ENCODE data around the gene PSMB1. TPM values are rescaled to one million over a fixed set of nuclear protein-coding genes. Genes with fewer than 3 reads are reported as not detected.

Gene PSMB1
- total RNA-seq, result 165 TPM

DNA sequence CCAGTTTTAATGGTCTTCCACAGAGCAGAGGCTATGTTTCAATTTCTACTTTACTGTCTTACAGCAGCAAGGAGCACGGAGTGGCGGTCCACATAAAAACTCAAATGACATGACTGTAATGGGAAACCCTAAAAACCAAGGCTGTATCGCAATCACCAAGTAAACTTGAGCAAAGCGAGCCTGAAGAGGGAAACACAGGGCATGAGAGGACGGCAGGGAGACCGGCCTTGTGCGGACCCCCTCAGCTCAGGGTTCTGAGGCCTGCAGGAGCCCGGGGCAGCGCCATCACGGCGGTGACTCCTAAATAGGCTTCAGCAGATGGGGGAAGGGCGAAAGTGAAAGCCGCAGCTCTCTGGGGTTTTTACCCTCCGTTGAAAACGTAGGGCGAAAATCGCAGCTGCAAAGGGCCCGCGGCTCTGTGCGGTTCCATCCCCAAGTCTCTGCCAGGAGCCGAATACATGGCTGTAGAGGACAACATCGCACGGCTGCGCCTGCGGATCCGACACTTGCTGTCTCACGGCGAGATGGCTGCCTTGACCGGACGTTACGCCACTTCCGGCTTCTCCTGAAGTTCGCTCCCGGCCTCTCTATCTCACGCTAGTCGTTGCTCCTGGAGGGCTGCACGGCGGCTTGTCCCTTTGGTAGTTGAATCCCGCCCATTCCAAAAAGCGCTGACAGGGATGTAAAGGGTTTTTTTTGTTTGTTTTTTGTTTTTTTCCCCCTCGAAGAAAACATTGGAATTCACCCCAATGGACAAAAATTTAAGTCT, at the start of gene PSMB1:
Gene PSMB1 (minus strand): TSS at position 543 of the 769 bp plus-strand sequence. CDS start 65 bp downstream, at position 478.
- DNase-seq, result peak; percentile 95

DNA sequence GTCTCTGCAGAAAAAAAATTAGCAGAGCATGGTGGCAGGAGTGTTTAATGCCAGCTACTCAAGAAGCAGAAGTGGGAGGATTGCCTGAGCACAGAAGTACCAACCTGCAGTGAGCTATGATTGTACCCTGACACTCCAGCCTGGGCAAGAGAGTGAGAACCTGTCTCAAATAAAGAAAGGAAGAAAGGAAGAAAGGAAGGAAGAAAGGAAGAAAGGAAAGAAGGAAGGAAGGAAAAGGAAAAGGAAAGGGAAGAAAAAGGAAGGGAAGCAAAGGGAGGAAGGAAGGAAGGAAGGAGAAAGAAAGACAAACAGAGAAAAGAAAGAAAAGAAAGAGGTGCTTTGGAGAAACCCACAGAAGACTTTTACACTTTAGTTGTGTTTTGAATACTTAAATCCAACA, 44.2 kb upstream of the PSMB1 start:
- no peak for DNase-seq

DNA sequence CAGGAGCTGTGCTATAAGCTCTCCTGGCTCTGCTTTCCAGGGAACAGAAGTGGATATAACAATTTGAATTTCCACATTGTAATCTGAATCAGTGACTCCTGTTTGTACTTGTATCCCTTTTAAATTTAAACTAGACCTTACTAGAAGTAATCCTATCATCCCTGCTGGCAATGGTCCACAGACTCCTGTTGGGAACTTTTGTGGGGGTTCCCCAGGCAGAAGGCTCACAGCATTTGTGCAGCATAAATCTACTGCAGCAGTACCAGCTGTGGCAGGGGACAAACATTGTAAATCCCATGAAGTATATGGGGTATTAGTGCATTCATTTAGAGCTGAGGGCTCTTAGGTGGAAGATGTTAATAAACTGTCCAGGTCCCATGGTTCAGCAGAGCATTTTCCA, 43.3 kb upstream of the PSMB1 start:
- no peak for DNase-seq

DNA sequence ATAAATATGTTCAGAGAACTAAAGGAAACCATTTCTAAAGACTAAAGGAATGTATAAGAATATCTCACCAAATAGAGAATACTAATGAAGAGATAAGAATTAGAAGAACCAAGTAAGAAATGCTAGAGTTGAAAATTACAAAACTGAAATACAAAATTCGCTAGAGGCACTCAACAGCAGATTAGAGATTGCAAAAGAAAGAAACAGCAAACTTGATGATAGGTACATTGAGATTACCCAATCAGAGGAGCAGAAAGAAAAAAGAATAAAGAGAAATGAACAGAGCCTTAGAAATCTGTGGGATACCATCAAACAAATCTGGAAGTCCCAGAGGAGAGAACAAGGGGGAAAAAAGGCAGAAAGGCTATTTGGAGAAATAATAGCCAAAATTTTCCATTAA, 37.6 kb upstream of the PSMB1 start:
- no peak for DNase-seq

DNA sequence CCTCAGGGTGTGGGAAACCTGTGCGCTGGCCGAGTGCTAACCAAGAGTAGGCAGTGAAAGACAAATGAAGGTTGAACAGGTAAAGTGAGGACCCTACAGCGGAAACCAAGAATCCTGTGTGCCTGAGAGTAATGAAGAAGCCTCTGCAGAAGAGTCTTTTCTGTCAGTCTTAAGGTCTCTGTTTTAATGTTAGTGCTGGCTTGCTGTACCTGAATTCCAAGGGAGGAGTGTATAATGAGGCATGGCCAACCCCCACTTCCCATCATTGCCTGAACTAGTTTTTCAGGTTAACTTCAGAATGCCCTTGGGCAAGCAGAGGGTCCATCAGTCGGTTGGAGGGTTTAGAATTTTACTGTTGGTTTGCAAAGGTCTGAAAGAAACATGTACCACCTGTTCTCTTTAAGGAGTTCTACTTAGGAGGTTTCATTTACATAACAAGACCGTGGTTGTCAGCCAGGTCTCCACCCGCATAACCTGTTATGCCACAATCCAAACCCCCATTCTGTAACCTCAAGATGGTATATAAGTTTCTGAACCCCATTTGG, 31.9 kb upstream of the PSMB1 start:
- DNase-seq, result no peak

DNA sequence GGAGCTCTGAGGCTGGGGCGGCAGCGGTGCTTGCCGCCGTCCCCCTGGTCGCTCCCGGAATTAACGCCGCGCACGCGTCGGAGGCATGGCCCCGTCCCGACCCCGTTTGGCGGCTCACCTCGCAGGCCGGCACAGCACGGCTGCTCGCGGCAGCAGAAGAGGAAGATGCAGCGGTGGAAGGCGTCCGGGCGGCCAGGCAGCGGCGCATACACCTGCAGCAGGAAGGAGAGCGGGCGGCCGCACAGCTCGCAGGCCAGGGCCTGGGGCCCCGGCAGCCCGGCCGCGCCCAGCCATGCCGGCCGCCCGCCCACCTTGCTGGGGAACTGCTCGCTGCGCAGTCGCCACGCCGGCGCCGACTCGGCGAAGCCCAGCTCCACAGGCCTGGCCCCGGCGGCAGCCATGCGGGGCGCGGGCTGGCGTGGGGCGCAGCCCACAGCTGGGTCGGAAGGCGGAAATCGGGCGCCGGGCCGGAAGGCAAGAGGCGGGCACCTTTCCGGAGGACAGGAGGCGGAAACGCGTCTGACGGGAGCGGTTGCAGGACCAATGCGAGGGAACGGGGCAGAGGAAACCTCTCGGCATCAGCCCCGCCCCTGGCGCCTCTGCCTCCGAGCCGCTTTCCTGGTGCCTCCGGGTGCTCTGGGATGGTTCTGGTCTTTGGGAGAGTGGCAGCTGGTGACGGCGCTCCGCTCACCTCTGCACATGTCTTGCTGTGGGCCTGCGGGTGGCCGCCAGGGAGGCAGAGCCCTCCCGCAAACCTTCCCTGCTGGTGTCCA, 31.3 kb upstream of the PSMB1 start, which contains the start of gene PDCD2:
Gene PDCD2 (minus strand): TSS at position 457 of the 773 bp plus-strand sequence. CDS start 56 bp downstream, at position 401.
- peak; percentile 92 for DNase-seq

DNA sequence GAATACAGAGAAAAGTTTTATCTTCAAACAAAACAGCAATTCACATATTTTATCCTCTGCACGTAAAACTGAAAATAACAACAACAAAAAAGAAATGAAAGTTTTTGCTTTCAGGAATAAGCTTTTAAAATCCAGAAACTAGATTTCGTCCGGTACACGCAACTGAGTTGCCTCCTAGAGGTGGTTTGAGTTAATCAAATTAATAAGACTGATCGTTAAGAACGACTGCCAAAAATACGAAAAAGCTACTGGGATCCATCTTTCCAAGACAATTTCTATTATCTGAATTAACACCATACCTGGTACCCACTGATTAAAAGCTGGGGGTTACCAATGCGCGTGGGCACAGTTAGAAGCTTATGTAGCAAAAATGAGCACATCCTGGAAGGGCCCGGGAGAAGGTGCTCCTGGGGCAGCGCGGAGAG, 30.7 kb upstream of the PSMB1 start:
- DNase-seq, result no peak

DNA sequence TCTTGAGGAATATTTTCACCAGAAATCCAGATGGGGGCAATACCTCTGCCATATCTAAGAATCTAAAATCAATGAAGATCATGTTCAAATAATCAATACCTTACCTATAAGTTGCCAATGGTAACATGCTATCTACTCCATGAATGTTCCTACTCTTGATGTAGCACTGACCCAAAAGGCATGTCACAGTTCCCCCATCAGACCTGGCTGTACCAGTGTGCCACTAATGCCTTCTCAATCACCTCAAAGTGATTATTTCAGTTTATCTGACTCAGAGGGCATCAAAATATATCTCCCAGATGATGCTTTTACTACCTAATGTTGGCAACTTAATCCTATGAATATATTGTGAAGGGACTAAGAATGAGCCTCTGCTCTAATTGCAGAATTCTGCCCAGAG, 25.8 kb upstream of the PSMB1 start:
- DNase-seq, result no peak

DNA sequence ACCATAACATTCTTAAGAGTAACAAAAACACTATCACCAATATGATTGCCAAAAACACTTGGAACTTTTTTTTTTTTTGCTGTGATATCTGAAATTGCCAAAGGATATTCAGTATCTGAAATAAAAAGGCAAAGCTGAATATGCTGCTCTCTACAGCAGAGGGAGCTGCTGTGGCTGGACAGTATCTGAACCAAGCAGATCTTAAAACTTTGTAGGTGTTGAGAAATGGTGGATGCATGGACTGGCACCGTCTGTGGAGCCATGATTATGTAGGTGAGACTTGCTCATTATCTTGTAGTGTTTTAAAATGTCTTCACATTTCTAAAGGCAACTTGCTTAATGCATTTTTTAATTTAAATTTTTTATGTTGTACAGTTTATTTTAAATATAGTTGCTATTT, 22.1 kb upstream of the PSMB1 start:
- no peak for DNase-seq

DNA sequence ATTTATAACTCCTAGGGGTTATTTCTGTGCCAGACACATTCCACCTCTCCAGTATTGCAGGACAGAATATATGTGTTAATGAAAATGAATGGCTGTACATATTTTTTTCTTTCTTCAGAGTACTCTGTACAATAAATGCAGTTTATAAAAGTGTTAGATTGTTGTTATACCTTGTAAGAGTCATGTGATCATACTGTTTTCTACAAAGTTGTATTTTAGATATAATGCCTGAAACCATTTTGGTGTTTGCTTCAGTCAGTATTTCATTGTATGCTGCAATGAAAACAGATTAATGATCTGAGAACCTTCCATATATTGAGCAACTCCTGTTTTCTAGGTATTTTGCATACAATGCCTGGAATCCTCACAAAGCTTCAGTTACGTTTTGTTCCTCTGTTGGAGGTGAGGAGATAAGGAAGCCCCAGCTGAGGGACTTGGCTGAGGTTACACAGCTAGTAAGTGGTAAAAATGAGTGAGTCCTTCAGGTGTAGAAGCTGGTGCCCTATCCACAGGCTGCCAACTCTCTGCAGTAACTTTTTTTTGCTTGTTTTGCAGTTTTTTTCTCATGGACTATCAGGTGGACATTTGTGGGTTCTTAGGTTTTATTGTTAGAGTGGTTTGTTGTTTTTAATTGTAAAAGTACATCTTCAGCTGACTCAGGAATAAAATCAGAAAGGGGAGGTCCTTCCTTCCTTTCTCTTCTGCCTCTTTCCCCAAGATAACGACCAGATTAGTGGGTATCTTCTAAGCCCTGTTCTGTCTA, 19.8 kb upstream of the PSMB1 start:
- no peak for DNase-seq

DNA sequence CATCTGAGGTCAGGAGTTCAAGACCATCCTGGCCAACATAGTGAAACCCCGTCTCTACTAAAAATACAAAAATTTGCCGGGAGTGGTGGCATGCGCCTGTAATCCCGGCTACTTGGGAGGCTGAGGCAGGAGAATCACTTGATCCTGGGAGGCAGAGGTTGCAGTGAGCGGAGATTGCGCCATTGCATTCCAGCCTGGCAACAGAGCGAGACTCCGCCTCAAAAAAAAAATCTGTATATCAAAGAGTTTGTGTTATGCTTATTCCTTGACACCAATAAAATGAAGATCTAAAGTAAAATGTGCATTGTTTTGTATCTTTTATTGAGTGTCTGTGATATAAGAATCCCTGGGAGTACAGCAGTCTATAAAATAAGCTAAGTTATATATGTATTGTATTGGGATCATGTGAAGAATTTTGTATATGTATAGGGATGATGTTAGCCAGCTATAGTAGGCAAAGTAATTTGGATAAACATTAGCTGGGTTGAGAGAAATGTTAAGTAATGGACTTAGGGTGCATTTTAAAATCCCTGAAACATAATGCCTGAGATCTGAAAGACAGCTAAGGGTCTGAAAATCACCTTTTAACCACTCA, 11.9 kb upstream of the PSMB1 start:
- DNase-seq, result no peak

DNA sequence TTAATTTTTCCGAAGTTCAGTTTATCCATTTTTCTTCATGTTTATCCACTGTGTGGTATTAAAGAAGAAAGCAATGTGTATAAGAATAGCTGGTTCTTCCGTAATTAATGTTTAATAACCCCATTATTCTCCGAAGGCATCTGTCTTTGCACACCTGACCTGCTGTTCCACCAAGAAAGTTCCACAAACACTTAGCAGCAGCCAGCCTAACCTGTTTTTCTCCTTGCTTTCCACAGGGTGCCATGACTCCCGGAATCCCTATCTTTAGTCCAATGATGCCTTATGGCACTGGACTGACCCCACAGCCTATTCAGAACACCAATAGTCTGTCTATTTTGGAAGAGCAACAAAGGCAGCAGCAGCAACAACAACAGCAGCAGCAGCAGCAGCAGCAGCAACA, 8.4 kb upstream of the PSMB1 start:
- no peak for DNase-seq

DNA sequence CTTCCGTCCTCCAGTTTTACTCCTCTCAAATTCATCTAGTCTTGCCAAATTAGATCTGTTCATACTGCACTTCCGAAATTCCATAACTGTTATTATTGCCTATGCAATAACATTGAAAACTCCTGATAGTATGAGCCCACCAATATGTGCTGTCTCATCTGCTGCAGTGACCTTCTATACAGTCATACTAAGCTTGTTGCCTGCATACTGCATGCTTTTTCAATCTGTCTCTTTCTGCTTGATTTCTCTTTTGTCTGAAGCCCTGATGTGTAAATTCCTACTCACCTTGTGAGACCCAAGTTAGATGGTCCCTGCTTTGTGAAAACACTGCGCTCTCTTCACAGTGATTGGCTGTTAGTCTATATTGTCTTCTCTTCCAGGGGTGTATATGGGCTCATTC, 2.2 kb upstream of the PSMB1 start:
- no peak for DNase-seq

DNA sequence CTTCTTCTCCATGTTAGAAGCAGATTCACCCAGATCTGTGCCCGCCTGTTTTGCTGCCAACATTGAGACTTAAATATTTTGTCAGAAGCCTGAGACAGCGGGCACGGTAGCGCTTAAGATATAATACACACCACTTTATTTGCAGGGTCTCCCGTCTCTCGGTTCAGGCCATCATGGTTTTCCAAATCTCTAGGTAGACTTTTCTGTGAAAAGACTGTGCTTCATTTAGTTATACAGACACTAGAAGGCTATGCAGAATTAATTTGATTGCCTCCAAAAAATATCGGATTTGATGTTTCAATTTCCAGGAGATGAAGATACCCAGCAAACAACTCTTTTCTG, 1.7 kb upstream of the PSMB1 start:
- DNase-seq, result no peak

DNA sequence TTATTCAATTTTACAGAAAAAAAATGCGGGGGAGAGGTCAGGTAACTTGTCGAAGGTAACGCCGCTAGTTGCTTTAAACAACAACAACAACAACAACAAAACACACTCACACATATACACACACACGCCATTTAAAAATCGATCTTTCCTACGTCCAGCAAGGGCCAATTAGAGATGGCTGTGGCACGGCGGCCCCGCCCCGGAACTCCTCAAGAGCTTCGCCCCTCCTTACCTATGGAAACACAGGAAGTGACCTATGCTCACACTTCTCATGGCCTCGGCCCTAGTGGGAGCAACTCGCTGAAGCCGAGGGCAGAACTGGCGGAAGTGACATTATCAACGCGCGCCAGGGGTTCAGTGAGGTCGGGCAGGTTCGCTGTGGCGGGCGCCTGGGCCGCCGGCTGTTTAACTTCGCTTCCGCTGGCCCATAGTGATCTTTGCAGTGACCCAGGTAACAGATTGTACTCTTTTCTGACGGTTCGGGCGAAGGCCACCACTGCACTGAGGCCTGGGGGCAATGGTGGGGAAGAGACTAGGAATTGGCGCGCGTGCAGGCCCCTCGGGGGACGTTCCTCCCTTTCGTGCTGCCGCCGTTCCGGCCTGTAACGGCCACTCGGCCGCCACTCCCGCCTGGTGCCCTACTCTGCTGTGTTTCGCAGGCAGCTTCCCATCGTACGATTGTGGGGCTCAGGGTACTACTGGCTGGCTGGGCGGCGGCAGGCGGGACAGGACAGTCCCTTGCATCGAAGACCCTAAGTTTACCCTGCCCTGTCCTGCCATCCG, 1.1 kb upstream of the PSMB1 start, which contains the start of gene TBP:
Gene TBP (plus strand): TSS at position 357 of the 783 bp plus-strand sequence. CDS start 2,661 bp downstream, outside the sequence.
- peak; percentile 99 for DNase-seq

DNA sequence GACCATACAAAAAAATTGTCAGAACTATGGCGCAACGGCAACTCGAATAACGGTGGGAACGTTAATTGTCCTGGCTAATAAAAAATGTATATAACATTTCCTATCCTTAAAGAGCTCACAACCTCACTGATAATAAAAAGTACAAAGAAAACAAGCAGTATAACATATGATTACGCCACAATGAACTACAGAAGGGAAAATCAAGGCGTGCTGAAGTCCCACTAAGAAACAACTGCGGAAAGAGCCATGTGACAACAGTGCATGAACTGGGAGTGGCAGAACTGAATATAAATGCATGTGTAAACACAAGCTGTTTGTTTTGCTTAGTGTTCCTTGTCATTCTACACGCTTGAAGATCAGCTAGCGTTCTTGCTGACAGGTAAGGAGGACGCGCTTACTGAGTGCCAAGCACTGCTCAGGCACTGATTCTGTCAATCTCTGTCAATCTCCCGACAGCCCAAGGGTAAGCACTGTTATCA, 466 bp upstream of the PSMB1 start:
- DNase-seq, result peak; percentile 96

DNA sequence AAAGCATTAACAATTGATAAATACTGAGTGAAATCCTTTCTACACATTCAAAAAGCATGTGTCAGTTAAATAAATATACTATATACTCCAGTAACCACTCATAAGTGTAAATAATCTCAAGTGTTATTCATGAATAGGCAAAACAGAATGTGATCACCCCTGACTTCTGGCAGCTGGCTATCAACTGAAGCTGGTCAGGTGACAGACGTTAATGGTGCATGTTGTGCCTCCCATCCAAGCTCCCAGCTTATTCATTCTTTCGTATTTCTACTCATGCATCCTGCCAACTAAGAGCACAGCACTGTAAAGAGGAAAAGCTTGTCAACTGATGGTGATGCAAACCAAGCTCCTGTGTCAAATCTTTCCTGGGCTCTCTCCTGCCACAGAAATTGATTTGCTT, 7.7 kb downstream of the PSMB1 start:
- no peak for DNase-seq

DNA sequence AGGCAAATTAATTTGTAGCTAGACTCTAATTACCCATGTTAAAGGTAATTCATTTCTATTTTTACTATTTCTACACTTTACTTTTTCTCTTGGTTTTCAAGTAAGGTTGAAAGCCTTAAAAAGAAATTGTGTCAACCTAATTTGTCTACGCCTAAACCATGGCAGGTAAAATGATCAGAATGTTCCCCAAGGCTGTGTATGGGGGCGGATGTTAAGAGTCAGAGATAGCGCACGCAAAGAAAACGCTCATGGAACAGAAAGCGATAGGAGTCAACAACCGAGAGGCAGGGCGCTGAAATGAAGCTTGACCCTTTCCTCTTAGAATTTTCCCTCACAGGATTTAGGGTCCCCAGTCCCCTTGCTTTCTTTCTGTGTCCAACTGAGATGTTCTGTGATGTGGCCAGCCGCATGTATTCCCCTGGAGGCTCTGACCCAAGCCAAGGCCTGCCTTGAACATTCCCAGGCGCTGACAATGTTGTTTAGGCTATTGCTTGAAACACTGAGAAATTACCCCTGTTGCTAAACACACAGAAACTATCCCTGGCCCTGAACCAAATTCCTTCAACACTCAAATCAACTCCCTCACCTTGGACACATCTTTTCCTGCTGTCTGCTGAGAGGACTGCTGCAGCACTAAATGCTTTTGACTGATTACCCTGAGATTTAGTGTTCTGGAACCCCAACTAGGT, 10.9 kb downstream of the PSMB1 start:
- DNase-seq, result no peak

DNA sequence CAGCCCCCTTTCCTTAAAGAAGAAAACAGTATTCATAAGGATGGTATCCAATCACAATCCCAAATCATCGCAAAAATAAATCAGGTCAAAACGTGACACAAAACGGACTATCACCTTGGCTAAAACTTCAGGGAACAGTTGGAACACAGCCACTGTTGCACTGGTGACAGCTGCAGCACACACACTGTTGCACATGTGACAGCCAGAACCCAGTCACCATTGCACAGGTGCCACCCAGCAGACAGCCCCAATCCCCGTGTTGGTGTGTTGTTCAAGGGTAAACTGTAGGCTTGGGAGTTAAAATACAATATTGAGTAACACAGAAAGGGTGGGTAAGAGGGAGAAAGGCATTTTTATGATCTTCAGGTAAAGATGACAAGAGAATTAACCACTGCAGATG, 15.8 kb downstream of the PSMB1 start:
- DNase-seq, result no peak

DNA sequence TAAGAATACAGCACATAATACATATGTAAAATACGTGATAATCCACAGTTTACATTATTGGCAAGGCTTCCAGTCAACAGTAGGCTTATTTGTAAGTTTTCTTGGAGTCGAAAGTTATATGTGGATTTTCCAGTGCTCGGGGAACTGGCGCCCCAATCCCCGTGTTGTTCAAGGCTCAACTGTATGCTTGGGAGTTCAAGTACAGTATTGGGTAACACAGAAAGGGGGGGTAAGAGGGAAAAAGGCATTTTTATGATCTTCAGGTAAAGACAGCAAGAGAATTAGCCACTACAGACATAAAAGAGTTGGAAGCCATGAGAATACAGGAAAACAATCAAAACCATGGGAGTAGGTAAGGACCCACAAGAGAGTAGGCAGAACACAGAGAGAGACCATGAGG, 16.4 kb downstream of the PSMB1 start:
- DNase-seq, result no peak

DNA sequence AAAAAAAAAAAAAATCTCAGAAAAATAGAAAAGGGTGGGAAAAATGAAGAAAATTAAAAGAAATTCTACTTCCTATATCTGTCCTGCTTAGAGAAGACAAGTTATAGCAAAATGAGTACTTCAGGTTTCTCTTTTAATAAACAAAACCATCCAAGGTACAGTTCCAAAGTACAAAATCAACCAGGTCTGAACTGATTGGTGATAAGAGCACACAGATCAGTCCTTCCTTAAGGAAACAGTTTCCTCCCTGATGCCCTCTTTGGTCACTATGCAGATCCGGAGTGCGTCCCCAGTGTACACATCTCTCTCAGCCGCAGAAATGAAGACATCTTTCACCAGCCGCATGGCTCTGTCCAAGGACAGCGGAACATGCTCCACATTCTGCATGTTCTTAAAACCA, 18.1 kb downstream of the PSMB1 start:
- DNase-seq, result no peak
